Upper lobe of left lung (tissue), 6 donors: ENCODE results near the gene CACNA1A. TPM values are rescaled to one million over a fixed set of nuclear protein-coding genes. Genes with fewer than 3 reads are reported as not detected.

ENCODE experiments used
- ATAC-seq, 2 donors: fragments of 200-7000 bp; cut with Tn5 transposase; one replicate each; pipeline ENCODE4 v1.9.1; 2022; ENCODE audit warnings: mild to moderate bottlenecking in 2 of 2, moderate library complexity in 2 of 2; ENCODE audit not compliant: low FRiP score in 2 of 2
- DNase-seq, 2 donors: peaks; one replicate each; pipeline ENCODE4 v3.0.0-alpha.2; 2019 to 2020
- H3K27ac ChIP-seq, 4 donors: fragments of 200-600 bp; sonication (generic); one replicate each; pipeline ENCODE4 v1.5.1; 2016 to 2019
- H3K27me3 ChIP-seq, 4 donors: fragments of 200-600 bp; sonication (generic); one replicate each; pipeline ENCODE4 v1.5.1; 2017 to 2019
- H3K36me3 ChIP-seq, 4 donors: fragments of 200-600 bp; sonication (generic); one replicate each; pipeline ENCODE4 v1.5.1; 2016 to 2019
- H3K4me1 ChIP-seq, 4 donors: fragments of 200-600 bp; sonication (generic); one replicate each; pipeline ENCODE4 v1.5.1; 2018 to 2019
- H3K4me3 ChIP-seq, 4 donors: fragments of 200-600 bp; sonication (generic); one replicate each; pipeline ENCODE4 v1.5.1; 2017 to 2019; ENCODE audit warnings: mild to moderate bottlenecking in 2 of 4, moderate library complexity in 1 of 4
- H3K9me3 ChIP-seq, 4 donors: fragments of 200-600 bp; sonication (generic); one replicate each; pipeline ENCODE4 v1.5.1; 2018 to 2019
- CTCF ChIP-seq, 6 experiments: fragments of 450-650 bp in 4 of 6; fragments of 200-600 bp in 2 of 6; sonication (generic) in 2 of 6; IDR thresholded peaks; one replicate each; pipeline ENCODE4 v1.5.1; 2016 to 2019; ENCODE audit warnings: antibody characterized with exemption in 6 of 6
- EP300 ChIP-seq, 4 donors: sonication (generic); formaldehyde crosslinking; IDR thresholded peaks; one replicate each; pipeline ENCODE4 v1.5.1; 2017; ENCODE audit warnings: antibody characterized with exemption in 4 of 4, control low read depth in 2 of 4
- POLR2A ChIP-seq, 4 donors: fragments of 450-650 bp; IDR thresholded peaks; one replicate each; pipeline ENCODE4 v1.5.1; 2016 to 2017; ENCODE audit warnings: antibody characterized with exemption in 4 of 4, mild to moderate bottlenecking in 2 of 4
- POLR2AphosphoS5 ChIP-seq, 2 donors: sonication (generic); formaldehyde crosslinking; IDR thresholded peaks; one replicate each; pipeline ENCODE4 v1.5.1; 2017; ENCODE audit warnings: antibody characterized with exemption in 2 of 2
- WGBS, 2 donors: methylation state at CpG; one replicate each; pipeline ENCODE4 v1.1.5; 2017 to 2018; 5-methylcytosine and 5-hydroxymethylcytosine counted together
- total RNA-seq, 6 donors: library from RNA; depleted of rRNA in 4 of 6; stranded (reverse); fragments of >200 nt in 4 of 6; gene quantifications; one replicate each; pipeline versions ENCODE4 v1.1.0 to v1.2.1, GENCODE V29; 2016 to 2021
- donor health status: DM: no; HTN: no; CAD: no; lungs with moderate emphysema.
- donor health status: DM: no; HTN: yes; CAD: no; lungs with severe emphysema.

Gene CACNA1A
- total RNA-seq, 6 donors from 2014 or later = 0.29 to 0.69 (median 0.67) TPM; not detected in 1

DNA sequence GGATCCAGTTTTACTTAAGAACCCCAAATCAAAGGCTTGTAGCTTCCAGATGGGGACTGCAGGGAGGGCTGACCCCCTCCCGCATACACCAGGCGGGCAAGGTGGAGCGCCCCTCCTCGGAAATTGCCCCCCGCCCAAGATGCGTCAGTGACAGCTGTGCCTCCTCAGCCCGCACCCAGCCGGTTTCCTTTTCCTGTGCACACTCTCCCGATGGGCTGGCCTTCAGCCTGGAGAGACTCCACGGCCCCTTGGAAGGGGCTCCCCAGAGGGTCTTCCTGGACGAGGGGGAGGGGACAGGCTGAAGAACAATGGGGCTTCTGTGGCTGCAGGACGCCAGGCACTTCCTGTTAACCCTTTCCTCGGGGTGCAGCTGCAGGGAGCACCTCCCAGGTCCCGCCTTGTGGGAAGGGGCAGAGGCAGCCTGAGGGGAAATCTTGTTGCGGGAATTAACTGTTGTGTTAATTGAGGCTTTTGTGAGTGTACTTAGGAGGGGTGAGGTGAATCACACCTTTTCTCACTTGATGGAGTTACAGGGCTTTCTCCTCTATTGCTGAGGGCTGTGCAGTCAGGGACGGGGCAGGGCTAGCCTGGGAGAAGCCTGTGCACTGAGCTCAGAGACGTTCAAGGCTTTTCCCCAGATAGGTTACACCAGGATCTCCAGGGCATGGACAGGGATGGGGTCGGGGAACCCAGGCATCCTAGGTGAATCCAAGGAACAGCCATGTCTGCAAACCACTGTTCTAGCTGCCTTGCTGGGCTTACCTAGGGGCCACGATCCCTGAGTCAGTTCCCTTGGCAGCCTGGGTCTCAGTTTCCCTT, 341.7 kb downstream of the CACNA1A start:
- no peaks in the 10 kb centered on the region for H3K27me3 ChIP-seq
- no peaks in the 10 kb centered on the region for H3K9me3 ChIP-seq
- WGBS, 2 donors = 18 to 23% methylated on average over 7 to 18 of the region's 19 CpGs
- H3K36me3 ChIP-seq = no peaks in the 10 kb centered on the region
- DNase-seq (peak in 1 of 2 donors; percentile 70), ATAC-seq (peak in 1 of 2 donors; percentile 35)
- peak; percentile 31 to 93 (median 70) for TF ChIP-seq EP300 (IDR thresholded peaks at IDR 0.05)
- peak in 1 of 4 donors; percentile 8 for TF ChIP-seq POLR2A (IDR thresholded peaks at IDR 0.05)
- TF ChIP-seq POLR2AphosphoS5 (IDR thresholded peaks at IDR 0.05) = peak; percentile 89 to 93
- no peak for TF ChIP-seq CTCF (IDR thresholded peaks at IDR 0.05)
- H3K27ac ChIP-seq = peak overlapping the region; percentile 97 to 98 (median 98)
- peak overlapping the region in 3 of 4 donors; percentile 33 to 52 (median 43) for H3K4me3 ChIP-seq
- peaks cover 55 to 83% (median 77%) of the 10 kb centered on the region in 4 donors for H3K4me1 ChIP-seq

DNA sequence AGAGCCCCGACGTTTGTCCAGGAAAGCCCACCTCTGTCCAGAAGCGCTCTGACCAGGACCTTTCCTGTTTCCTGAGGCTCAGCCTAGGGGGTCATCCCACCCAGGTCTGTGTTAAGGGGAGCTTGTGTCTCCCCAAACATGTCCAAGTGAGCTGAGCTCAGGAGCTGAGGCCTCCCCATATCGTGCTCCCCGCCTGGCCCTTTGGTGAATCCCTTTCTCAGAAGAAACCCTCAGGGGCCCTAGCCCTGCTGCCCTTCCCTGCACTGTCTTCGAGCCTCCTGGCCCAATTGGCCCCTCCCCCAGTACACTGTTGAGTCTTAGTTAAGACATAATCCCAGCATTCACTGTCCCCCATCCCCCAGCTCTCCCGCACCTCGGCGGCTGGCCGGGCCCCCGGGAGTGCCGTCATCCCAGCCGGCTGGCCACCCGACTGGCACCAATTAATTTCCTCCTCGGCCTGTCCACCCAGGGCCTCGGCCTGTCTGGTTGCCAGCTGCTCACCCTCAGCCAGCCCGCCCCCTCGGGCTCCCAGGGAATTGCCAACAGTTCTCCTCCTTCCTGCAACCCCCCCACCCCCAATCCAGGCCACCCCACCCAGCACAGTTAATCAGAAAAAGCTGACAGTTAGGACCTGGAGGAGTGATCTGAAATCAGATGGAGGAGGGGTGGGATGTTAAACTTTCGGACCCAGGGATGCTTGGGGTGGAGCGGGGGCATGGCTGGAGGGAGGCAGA, 342.5 kb downstream of the CACNA1A start:
- peak; percentile 61 for ATAC-seq
- H3K27ac ChIP-seq = peak overlapping the region; percentile 97 to 98 (median 98)
- H3K36me3 ChIP-seq = no peaks in the 10 kb centered on the region
- peaks cover 55 to 75% (median 70%) of the 10 kb centered on the region in 4 donors for H3K4me1 ChIP-seq
- peak overlapping the region in 3 of 4 donors; percentile 33 to 52 (median 43) for H3K4me3 ChIP-seq
- H3K27me3 ChIP-seq = no peaks in the 10 kb centered on the region
- peak in 2 of 4 donors; percentile 13 to 28 for TF ChIP-seq POLR2A (IDR thresholded peaks at IDR 0.05)
- TF ChIP-seq POLR2AphosphoS5 (IDR thresholded peaks at IDR 0.05) = peak; percentile 40 to 78
- TF ChIP-seq EP300 (IDR thresholded peaks at IDR 0.05) = peak in 1 of 4 donors; percentile 64
- TF ChIP-seq CTCF (IDR thresholded peaks at IDR 0.05) = no peak
- peak; percentile 84 to 92 for DNase-seq
- no peaks in the 10 kb centered on the region for H3K9me3 ChIP-seq
- 3 to 13% methylated on average over 17 to 18 of the region's 20 CpGs for WGBS, 2 donors

DNA sequence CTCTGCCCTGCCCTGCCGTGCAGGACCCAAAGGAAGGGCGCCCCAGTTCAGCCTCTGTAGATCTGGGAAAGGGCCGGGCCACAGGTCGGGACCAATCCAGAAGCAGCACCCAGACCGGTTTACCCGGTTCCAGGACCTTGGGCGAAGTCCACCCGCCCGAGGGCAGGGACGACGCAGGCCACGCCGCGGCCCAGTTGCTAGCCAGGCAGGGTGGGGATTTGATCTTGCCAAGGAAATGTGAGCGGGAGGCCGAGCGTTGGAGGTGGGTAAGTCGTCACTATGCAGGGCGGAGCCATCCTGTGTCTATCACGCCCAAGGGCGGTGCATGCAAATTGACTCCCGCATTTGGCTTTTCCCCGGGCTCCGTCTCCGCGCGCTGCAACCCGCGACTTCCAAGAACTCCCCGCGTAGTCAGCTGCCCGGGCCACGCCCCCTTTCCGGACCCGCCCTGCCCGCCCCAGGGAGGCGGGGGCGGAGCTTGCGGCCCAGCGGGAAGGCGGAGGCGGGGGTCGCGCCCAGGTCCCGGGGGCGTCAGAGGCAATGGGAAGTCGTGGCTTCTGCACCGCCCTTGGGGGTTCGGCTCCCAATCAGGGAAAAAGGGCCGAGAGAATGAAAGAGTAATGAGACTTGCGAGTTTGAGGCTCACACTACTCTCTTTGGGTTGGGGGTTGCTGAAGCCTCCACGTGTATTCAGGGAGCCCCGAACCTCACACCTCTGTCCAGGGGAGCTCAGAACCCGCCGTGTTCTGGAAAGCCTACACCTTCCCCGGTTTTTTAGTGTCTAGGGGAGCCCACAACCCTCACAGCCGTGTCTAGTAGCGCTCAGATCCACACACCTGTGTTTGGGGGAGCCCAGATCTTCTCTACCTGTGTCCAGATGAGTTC, 343.3 kb downstream of the CACNA1A start:
- H3K27me3 ChIP-seq = no peaks in the 10 kb centered on the region
- peak in 2 of 4 donors; percentile 62 to 77 for TF ChIP-seq EP300 (IDR thresholded peaks at IDR 0.05)
- peak in 2 of 6 experiments; percentile 7 to 9 for TF ChIP-seq CTCF (IDR thresholded peaks at IDR 0.05)
- TF ChIP-seq POLR2AphosphoS5 (IDR thresholded peaks at IDR 0.05) = peak; percentile 90 to 91
- peak in 2 of 4 donors; percentile 56 to 79 for TF ChIP-seq POLR2A (IDR thresholded peaks at IDR 0.05)
- DNase-seq (peak; percentile 97 to 99), ATAC-seq (peak; percentile 91 to 92)
- peak overlapping the region; percentile 7 to 52 (median 38) for H3K4me3 ChIP-seq
- H3K27ac ChIP-seq = peak overlapping the region; percentile 97 to 98 (median 98)
- H3K4me1 ChIP-seq = peaks cover 55 to 69% (median 62%) of the 10 kb centered on the region in 4 donors
- WGBS, 2 donors = 0 to 10% methylated on average over 7 to 15 of the region's 58 CpGs
- no peaks in the 10 kb centered on the region for H3K36me3 ChIP-seq
- H3K9me3 ChIP-seq = no peaks in the 10 kb centered on the region

DNA sequence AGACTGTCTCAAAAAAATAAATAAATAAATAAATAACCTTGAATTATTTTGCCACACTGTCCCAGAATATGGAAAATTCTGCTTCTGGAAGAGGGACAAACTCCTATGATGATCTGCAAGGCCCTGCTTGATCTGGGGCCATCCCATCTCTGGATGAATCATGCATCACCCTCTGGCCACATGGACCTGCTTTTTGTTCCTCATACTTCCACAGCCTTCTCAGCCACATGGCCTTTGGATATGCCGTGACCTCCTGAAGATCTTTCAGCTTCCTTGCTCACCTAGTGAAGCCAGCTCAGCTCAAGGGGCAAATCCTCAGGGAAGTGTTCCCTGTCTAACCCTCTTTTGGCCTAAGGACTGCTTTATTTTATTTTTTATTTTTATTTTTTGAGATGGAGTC, 345.7 kb downstream of the CACNA1A start:
- no peak for DNase-seq
- no peak for TF ChIP-seq POLR2AphosphoS5 (IDR thresholded peaks at IDR 0.05)
- no peak for TF ChIP-seq EP300 (IDR thresholded peaks at IDR 0.05)
- no peak for TF ChIP-seq POLR2A (IDR thresholded peaks at IDR 0.05)
- no peak for TF ChIP-seq CTCF (IDR thresholded peaks at IDR 0.05)
- Histone ChIP-seq H3K27ac (peak overlapping the region in 1 of 4 donors; percentile 98), H3K4me1 (peaks cover 42 to 67% (median 55%) of the 10 kb centered on the region in 4 donors), H3K27me3 (no peaks in the 10 kb centered on the region), H3K9me3 (no peaks in the 10 kb centered on the region), H3K4me3 (no peak overlapping the region), H3K36me3 (no peaks in the 10 kb centered on the region)
- no peak for ATAC-seq
- 67 to 91% methylated on average over 1 of the region's 1 CpG for WGBS, 2 donors
